Measurements from ENCODE around the gene CEMIP. TPM values are rescaled to one million over a fixed set of nuclear protein-coding genes. Genes with fewer than 3 reads are reported as not detected.

Gene CEMIP
- polyA plus RNA-seq, 1 of the 3 experiments (the other 2 are of a cell fraction): 27.8 TPM

DNA sequence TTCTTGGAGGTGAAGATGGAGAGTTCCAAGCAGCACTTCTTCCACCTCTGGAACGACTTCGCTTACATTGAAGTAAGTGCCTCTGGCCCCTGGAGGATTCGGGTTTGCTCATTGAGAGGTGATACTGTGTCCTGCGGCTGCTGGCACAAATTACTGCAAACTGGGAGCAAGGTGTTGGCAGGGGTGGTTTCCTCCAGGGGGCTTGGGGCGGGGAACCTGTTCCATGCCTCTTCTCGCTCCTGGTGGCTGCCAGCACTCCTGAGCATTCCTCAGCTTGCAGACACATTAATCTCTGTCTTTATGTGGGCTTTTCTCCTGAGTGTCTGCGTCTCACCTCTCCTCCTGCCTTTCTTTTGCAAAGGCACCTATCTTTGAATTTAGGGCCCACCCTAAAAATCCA lies 163.1 kb downstream of the CEMIP start:
- Histone ChIP-seq H4K20me1 (ENCODE audit: insufficient read depth) (no peaks in the 10 kb centered on the region), H3K9ac (no peak overlapping the region), H3K36me3 (replicated peaks in 1 of 2; ENCODE audit: control insufficient read depth in 1 of 2, insufficient read depth in 2 of 2, low read length in 1 of 2) (peaks cover 0 to 74% of the 10 kb centered on the region in 2 experiments), H3K4me3 (ENCODE audit: low read depth in 2 of 2, low read length in 1 of 2) (no peak overlapping the region), H3K9me2 (no peaks in the 10 kb centered on the region), H2AFZ (ENCODE audit: low read depth) (no peak overlapping the region), H3K79me2 (ENCODE audit: insufficient read depth) (no peaks in the 10 kb centered on the region), H3K4me1 (ENCODE audit: control insufficient read depth in 1 of 2, insufficient read depth in 2 of 2, low read depth in 1 of 2, low read length in 1 of 2) (no peaks in the 10 kb centered on the region; a peak in 1 of 4 replicates), H3K9me3 (no peaks in the 10 kb centered on the region), H3K4me2 (no peak overlapping the region), H3K27ac (ENCODE audit: low read depth in 2 of 2, low read length in 1 of 2) (no peak overlapping the region), H3F3A (replicated peaks; ENCODE audit: insufficient read depth) (no peaks in the 10 kb centered on the region), H3K27me3 (ENCODE audit: insufficient read depth) (no peaks in the 10 kb centered on the region)
- POLR2A ChIA-PET: no interaction called here
- TF ChIP-seq JUND (IDR thresholded peaks at IDR 0.05) (no peak), RCOR1 (IDR thresholded peaks at IDR 0.05; ENCODE audit: low read length) (no peak), POLR2AphosphoS5 (IDR thresholded peaks at IDR 0.05; ENCODE audit: low read depth, low read length) (no peak), NFIC (IDR thresholded peaks at IDR 0.05; ENCODE audit: borderline replicate concordance) (no peak)
- TF ChIP-seq, protein P1, sequence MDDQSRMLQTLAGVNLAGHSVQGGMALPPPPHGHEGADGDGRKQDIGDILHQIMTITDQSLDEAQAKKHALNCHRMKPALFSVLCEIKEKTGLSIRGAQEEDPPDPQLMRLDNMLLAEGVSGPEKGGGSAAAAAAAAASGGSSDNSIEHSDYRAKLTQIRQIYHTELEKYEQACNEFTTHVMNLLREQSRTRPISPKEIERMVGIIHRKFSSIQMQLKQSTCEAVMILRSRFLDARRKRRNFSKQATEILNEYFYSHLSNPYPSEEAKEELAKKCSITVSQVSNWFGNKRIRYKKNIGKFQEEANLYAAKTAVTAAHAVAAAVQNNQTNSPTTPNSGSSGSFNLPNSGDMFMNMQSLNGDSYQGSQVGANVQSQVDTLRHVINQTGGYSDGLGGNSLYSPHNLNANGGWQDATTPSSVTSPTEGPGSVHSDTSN (IDR thresholded peaks at IDR 0.05): no peak
- CTCF ChIA-PET: interaction anchor here (2.2 kb wide), 1 partner anchor 28 kb away, joined by 11 read pairs; no protein-coding TSS in a partner anchor
- 94% methylated on average over 6 of the region's 7 CpGs for WGBS (ENCODE audit: low lambda C conversion rate)
- no peak for DNase-seq

DNA sequence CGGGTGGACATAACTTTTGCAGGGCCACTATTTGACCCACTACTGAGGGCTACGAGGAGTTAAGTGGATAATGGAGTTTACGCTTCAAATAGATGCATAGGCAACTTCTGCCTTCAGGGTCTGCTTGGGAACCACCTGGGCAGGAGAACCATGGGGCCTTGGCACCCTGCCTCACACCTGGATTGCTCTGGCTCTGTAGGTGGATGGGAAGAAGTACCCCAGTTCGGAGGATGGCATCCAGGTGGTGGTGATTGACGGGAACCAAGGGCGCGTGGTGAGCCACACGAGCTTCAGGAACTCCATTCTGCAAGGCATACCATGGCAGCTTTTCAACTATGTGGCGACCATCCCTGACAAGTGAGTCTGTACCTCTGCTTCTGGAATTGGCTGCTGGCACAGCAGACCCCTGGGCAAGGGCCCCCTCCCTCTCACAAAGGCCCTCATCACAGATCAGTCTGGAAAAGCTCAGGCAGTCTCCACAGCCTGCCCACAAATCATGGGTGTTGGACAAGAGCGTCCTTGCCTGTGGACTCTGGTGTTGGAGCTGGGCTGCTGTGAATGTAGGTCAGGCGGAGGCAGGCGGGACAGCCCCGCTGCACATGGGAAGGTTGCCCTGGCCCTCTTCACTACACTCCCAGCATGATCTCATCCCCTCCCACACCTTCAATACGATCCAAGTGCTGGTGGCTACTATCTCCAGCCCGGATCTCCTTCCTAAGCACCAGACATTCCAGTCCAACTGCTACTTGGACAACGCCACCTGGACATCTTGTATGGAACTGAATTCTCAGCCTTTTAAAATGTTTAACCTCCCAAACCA lies 163.8 kb downstream of the CEMIP start:
- Histone ChIP-seq H3K4me1 (ENCODE audit: control insufficient read depth in 1 of 2, insufficient read depth in 2 of 2, low read depth in 1 of 2, low read length in 1 of 2) (no peaks in the 10 kb centered on the region; a peak in 1 of 4 replicates), H2AFZ (ENCODE audit: low read depth) (no peak overlapping the region), H3K4me3 (ENCODE audit: low read depth in 2 of 2, low read length in 1 of 2) (no peak overlapping the region), H3K9ac (no peak overlapping the region), H3F3A (replicated peaks; ENCODE audit: insufficient read depth) (no peaks in the 10 kb centered on the region), H3K27me3 (ENCODE audit: insufficient read depth) (no peaks in the 10 kb centered on the region), H3K9me2 (no peaks in the 10 kb centered on the region), H3K9me3 (no peaks in the 10 kb centered on the region), H3K27ac (ENCODE audit: low read depth in 2 of 2, low read length in 1 of 2) (no peak overlapping the region), H3K79me2 (ENCODE audit: insufficient read depth) (no peaks in the 10 kb centered on the region), H4K20me1 (ENCODE audit: insufficient read depth) (no peaks in the 10 kb centered on the region), H3K4me2 (no peak overlapping the region), H3K36me3 (replicated peaks in 1 of 2; ENCODE audit: control insufficient read depth in 1 of 2, insufficient read depth in 2 of 2, low read length in 1 of 2) (peaks cover 0 to 74% of the 10 kb centered on the region in 2 experiments)
- 92% methylated on average over 12 of the region's 16 CpGs for WGBS (ENCODE audit: low lambda C conversion rate)
- no peak for DNase-seq
- ChIA-PET POLR2A (no interaction called here), CTCF (no interaction called here)
- no peak for TF ChIP-seq YY1 (IDR thresholded peaks at IDR 0.05; ENCODE audit: low read depth)
- TF ChIP-seq RFX5 (IDR thresholded peaks at IDR 0.05; ENCODE audit: low read length): no peak
- TF ChIP-seq JUND (IDR thresholded peaks at IDR 0.05): no peak
- no peak for TF ChIP-seq EP300 (IDR thresholded peaks at IDR 0.05; ENCODE audit: borderline replicate concordance in 1 of 2, low read depth in 1 of 2, low read length in 1 of 2)
- TF ChIP-seq FOSL2 (IDR thresholded peaks at IDR 0.05; ENCODE audit: borderline replicate concordance, low read depth): no peak
- no peak for TF ChIP-seq GABPA (IDR thresholded peaks at IDR 0.05; ENCODE audit: low read depth)
- no peak for TF ChIP-seq SMC3 (IDR thresholded peaks at IDR 0.05; ENCODE audit: low read depth, low read length)
- TF ChIP-seq, protein P1 (IDR thresholded peaks at IDR 0.05): no peak
- TF ChIP-seq, protein P2, sequence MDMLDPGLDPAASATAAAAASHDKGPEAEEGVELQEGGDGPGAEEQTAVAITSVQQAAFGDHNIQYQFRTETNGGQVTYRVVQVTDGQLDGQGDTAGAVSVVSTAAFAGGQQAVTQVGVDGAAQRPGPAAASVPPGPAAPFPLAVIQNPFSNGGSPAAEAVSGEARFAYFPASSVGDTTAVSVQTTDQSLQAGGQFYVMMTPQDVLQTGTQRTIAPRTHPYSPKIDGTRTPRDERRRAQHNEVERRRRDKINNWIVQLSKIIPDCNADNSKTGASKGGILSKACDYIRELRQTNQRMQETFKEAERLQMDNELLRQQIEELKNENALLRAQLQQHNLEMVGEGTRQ (IDR thresholded peaks at IDR 0.05; ENCODE audit: borderline replicate concordance, low read depth, low read length): no peak
- TF ChIP-seq TEAD4 (IDR thresholded peaks at IDR 0.05; ENCODE audit: borderline replicate concordance, insufficient read depth): no peak
- TF ChIP-seq FOXM1 (IDR thresholded peaks at IDR 0.05; ENCODE audit: low read depth): no peak
- TF ChIP-seq, protein P3, sequence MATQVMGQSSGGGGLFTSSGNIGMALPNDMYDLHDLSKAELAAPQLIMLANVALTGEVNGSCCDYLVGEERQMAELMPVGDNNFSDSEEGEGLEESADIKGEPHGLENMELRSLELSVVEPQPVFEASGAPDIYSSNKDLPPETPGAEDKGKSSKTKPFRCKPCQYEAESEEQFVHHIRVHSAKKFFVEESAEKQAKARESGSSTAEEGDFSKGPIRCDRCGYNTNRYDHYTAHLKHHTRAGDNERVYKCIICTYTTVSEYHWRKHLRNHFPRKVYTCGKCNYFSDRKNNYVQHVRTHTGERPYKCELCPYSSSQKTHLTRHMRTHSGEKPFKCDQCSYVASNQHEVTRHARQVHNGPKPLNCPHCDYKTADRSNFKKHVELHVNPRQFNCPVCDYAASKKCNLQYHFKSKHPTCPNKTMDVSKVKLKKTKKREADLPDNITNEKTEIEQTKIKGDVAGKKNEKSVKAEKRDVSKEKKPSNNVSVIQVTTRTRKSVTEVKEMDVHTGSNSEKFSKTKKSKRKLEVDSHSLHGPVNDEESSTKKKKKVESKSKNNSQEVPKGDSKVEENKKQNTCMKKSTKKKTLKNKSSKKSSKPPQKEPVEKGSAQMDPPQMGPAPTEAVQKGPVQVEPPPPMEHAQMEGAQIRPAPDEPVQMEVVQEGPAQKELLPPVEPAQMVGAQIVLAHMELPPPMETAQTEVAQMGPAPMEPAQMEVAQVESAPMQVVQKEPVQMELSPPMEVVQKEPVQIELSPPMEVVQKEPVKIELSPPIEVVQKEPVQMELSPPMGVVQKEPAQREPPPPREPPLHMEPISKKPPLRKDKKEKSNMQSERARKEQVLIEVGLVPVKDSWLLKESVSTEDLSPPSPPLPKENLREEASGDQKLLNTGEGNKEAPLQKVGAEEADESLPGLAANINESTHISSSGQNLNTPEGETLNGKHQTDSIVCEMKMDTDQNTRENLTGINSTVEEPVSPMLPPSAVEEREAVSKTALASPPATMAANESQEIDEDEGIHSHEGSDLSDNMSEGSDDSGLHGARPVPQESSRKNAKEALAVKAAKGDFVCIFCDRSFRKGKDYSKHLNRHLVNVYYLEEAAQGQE (IDR thresholded peaks at IDR 0.05; ENCODE audit: low read depth, low read length): no peak
- TF ChIP-seq NFIC (IDR thresholded peaks at IDR 0.05; ENCODE audit: borderline replicate concordance): no peak
